ENCODE measurements around the gene ITPKB.

DNA sequence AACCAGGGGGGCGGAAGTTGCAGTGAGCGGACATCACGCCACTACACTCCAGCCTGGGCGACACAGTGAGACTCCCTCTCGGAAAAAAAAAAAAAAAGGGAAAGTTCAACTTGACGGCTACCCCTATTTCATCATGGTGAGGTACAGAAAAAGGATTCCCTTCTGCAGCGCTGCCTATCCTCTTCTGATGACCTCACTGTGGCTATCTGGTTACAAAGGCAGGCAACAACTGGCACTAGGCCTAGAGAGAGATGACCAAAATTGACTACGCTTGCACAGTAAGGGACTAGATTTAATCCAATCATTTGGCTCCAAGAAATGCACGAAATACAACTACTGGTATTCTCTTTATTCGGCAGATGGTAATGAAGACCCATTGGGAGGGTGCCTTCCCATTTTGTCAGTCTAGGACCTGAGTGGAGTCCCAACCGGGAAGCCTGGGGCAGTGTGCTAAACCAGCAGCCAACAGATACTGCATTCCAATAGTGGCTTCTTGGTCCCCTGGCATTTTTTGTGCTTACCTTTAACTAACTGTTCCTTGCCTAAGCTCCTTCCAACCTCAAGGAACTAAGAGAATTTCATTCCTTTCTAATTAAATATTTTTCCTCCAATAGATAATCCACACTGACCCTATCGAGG lies 36.6 kb downstream of the ITPKB start:
- TF ChIP-seq, protein P1, sequence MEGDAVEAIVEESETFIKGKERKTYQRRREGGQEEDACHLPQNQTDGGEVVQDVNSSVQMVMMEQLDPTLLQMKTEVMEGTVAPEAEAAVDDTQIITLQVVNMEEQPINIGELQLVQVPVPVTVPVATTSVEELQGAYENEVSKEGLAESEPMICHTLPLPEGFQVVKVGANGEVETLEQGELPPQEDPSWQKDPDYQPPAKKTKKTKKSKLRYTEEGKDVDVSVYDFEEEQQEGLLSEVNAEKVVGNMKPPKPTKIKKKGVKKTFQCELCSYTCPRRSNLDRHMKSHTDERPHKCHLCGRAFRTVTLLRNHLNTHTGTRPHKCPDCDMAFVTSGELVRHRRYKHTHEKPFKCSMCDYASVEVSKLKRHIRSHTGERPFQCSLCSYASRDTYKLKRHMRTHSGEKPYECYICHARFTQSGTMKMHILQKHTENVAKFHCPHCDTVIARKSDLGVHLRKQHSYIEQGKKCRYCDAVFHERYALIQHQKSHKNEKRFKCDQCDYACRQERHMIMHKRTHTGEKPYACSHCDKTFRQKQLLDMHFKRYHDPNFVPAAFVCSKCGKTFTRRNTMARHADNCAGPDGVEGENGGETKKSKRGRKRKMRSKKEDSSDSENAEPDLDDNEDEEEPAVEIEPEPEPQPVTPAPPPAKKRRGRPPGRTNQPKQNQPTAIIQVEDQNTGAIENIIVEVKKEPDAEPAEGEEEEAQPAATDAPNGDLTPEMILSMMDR (IDR thresholded peaks at IDR 0.05): no peak
- TF ChIP-seq POLR2A (IDR thresholded peaks at IDR 0.05) (no peak), EP300 (IDR thresholded peaks at IDR 0.05) (no peak)

Measured in ovary (tissue), 3 donors.